SU-DHL-6 (cell line): Measurements from ENCODE around the gene GMPS.
"Not testable (repeated sequence)": the region's sequence is repeated elsewhere in the genome, so short reads cannot be mapped to it uniquely, and the experiment has no call there.

Source experiments
- H2AFZ ChIP-seq: fragments of 200-600 bp; sonication (generic); 2 replicates; pipeline ENCODE4 v1.6.1; 2014; ENCODE audit warnings: low read depth, mild to moderate bottlenecking, moderate library complexity, mixed read lengths, antibody characterized with exemption, low read length; ENCODE audit not compliant: severe bottlenecking
- H3F3A ChIP-seq: fragments of 200-600 bp; shearing (Covaris generic); 2 replicates; pipeline ENCODE4 v1.6.0; 2016; ENCODE audit warnings: antibody characterized with exemption, mild to moderate bottlenecking; ENCODE audit not compliant: insufficient read depth
- H3K27ac ChIP-seq: fragments of 200-600 bp; sonication (generic); 2 replicates; pipeline ENCODE4 v1.5.1; 2016; ENCODE audit warnings: low read depth, mild to moderate bottlenecking, low read length, moderate library complexity, mixed read lengths
- H3K27me3 ChIP-seq: fragments of 200-600 bp; sonication (generic), shearing (Covaris generic); 2 replicates; pipeline ENCODE4 v1.6.0; 2014; ENCODE audit warnings: mild to moderate bottlenecking, low read length
- H3K36me3 ChIP-seq: fragments of 200-600 bp; sonication (generic); 2 replicates; pipeline ENCODE4 v1.6.1; 2014; ENCODE audit warnings: mild to moderate bottlenecking, low read length, mixed read lengths
- H3K4me2 ChIP-seq: fragments of 300-600, 200-600 bp; shearing (Covaris generic), sonication (generic); 2 replicates; pipeline ENCODE4 v1.6.0; 2014; ENCODE audit warnings: low read length, low read depth, mild to moderate bottlenecking; ENCODE audit not compliant: poor library complexity, severe bottlenecking
- H3K4me3 ChIP-seq: fragments of 200-600 bp; sonication (generic); 2 replicates; pipeline ENCODE4 v1.5.1; 2014; ENCODE audit warnings: antibody characterized with exemption, low read length, mild to moderate bottlenecking, mixed read lengths; ENCODE audit not compliant: insufficient read depth, poor library complexity, severe bottlenecking
- H3K79me2 ChIP-seq: fragments of 200-600 bp; sonication (generic); 2 replicates; pipeline ENCODE4 v1.6.1; 2014; ENCODE audit warnings: mild to moderate bottlenecking, low read length, moderate library complexity; ENCODE audit not compliant: insufficient read depth
- H3K9ac ChIP-seq: fragments of 200-600 bp; sonication (generic); 2 replicates; pipeline ENCODE4 v1.7.0; 2014; ENCODE audit warnings: mild to moderate bottlenecking, low read length
- H3K9me2 ChIP-seq: fragments of 200-600 bp; sonication (generic); replicated peaks from 2 replicates; pipeline ENCODE4 v1.6.1; 2014; ENCODE audit warnings: low read length; ENCODE audit not compliant: insufficient read depth
- H3K9me3 ChIP-seq: fragments of 200-600 bp; sonication (generic); 2 replicates; pipeline ENCODE4 v1.6.1; 2014; ENCODE audit warnings: low read length, mixed read lengths; ENCODE audit not compliant: insufficient read depth
- H4K20me1 ChIP-seq: fragments of 200-600 bp; sonication (generic); 2 replicates; pipeline ENCODE4 v1.6.1; 2014; ENCODE audit warnings: low read depth, mild to moderate bottlenecking, antibody characterized with exemption, low read length, moderate library complexity, mixed read lengths
- CTCF ChIP-seq: fragments of 200-600 bp; sonication (generic); IDR thresholded peaks from one replicate; pipeline ENCODE4 v1.5.1; 2017; ENCODE audit warnings: antibody characterized with exemption, mild to moderate bottlenecking, low read length, moderate library complexity; ENCODE audit not compliant: insufficient read depth, poor library complexity, severe bottlenecking
- EZH2phosphoT487 ChIP-seq: fragments of 200-600 bp; sonication (generic), shearing (Covaris generic); conservative IDR thresholded peaks from 2 replicates; pipeline ENCODE4 v1.6.1; 2018; ENCODE audit warnings: mild to moderate bottlenecking, antibody characterized with exemption, low read length, moderate library complexity, mixed read lengths

GMPS gene

DNA sequence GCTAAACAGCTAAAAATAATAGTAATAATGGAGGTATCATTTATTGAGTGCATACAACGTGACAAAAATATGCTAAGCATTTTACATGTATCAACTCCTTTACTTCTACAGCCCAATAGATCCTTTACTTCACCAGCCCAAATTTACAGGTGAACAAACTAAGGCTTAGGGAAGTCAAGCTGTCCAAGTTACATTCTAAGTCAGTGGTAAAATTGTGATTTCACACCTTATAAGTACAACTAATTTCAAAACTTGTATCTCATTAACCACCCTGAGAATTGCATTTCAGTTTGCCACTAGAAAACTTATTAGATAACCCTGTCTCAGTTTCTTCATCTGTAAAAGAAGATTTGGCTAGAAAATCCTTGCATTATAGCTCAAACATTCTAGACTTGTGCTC is 26.9 kb upstream of the GMPS start:
- Histone ChIP-seq H3F3A (0 out of 2 replicates have a peak, but pooled peaks cover 4% of the 10 kb centered on the region), H3K9me2 (no peaks in the 10 kb centered on the region), H3K9ac (no peak overlapping the region), H3K79me2 (peaks cover 49% of the 10 kb centered on the region), H3K27me3 (no peaks in the 10 kb centered on the region), H3K4me2 (peak overlapping the region; percentile 8), H2AFZ (no peak overlapping the region), H3K9me3 (no peaks in the 10 kb centered on the region), H3K36me3 (no peaks in the 10 kb centered on the region), H4K20me1 (no peaks in the 10 kb centered on the region), H3K4me3 (no peak overlapping the region), H3K27ac (no peak overlapping the region)
- TF ChIP-seq EZH2phosphoT487 (no peak), CTCF (no peak)

DNA sequence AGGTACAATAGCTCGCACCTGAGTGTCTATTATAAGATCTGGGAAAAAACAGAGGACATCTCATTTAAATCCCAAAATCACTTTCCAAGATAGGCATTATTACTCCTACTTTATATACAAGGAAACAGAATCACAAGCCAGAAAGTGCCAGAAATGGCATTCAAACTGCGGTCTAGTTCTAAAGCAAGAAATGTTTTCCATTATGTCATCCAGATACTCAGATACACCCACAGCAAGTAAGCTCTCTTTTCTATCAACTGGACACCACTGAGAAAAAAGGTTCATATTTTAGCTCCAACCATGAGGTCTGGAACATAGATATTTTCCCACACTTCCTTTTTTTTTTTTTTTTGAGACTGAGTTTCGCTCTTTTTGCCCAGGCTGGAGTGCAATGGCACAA is 24.3 kb upstream of the GMPS start:
- H3K79me2 ChIP-seq, result peaks cover 63% of the 10 kb centered on the region
- peak overlapping the region; percentile 18 for H3K4me2 ChIP-seq

GRCh38 chr3:155847993-155848392 is 22.5 kb upstream of the GMPS start:
- no peaks in the 10 kb centered on the region for H3K9me3 ChIP-seq
- no peaks in the 10 kb centered on the region for H3K9me2 ChIP-seq
- no peak overlapping the region for H2AFZ ChIP-seq
- H3F3A ChIP-seq, result no peaks in the 10 kb centered on the region
- no peak overlapping the region for H3K4me3 ChIP-seq
- peaks cover 72% of the 10 kb centered on the region for H3K79me2 ChIP-seq
- no peaks in the 10 kb centered on the region for H4K20me1 ChIP-seq
- no peaks in the 10 kb centered on the region for H3K27me3 ChIP-seq
- no peaks in the 10 kb centered on the region for H3K36me3 ChIP-seq
- no peak for TF ChIP-seq CTCF
- TF ChIP-seq EZH2phosphoT487, result no peak
- no peak overlapping the region for H3K27ac ChIP-seq
- H3K9ac ChIP-seq, result no peak overlapping the region
- no peak overlapping the region for H3K4me2 ChIP-seq

More for the DNA sequence above, 24.3 kb upstream of the GMPS start:
- TF ChIP-seq EZH2phosphoT487 (no peak), CTCF (no peak)
- no peaks in the 10 kb centered on the region for H3K36me3 ChIP-seq
- H3K27me3 ChIP-seq, result no peaks in the 10 kb centered on the region
- no peaks in the 10 kb centered on the region for H4K20me1 ChIP-seq
- no peak overlapping the region for H2AFZ ChIP-seq
- H3K9ac ChIP-seq, result no peak overlapping the region
- no peak overlapping the region for H3K4me3 ChIP-seq
- H3K9me3 ChIP-seq, result no peaks in the 10 kb centered on the region
- no peak overlapping the region for H3K27ac ChIP-seq
- 0 out of 2 replicates have a peak, but pooled peaks cover 4% of the 10 kb centered on the region for H3F3A ChIP-seq
- no peaks in the 10 kb centered on the region for H3K9me2 ChIP-seq

DNA sequence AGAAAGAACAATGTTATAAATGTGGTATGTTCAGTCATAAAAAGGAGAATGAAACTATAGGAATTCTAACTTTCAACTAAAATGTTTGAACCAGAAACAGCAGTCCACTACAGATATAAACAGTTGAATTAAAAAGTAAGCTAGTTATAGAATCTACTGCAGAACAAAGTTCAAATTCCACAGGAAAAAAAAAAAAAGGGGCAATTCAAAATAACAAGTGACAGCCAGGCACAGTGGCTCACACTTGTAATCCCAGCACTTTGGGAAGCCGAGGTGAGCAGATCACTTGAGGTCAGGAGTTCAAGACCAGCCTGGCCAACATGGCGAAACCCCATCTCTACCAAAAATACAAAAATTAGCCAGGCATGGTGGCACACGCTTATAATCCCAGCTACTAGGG is 21.0 kb upstream of the GMPS start:
- H3K27me3 ChIP-seq, H3K4me3 ChIP-seq, H3K36me3 ChIP-seq, H3K9me2 ChIP-seq, H3K27ac ChIP-seq, H4K20me1 ChIP-seq, H3K9ac ChIP-seq, H3F3A ChIP-seq, H2AFZ ChIP-seq, H3K9me3 ChIP-seq: not testable (repeated sequence)
- Histone ChIP-seq H3K79me2 (peaks cover 74% of the 10 kb centered on the region), H3K4me2 (peak overlapping the region; percentile 37)
